H1 (cell line): Measurements from ENCODE around the gene PGAP2. TPM values are rescaled to one million over a fixed set of nuclear protein-coding genes. Genes with fewer than 3 reads are reported as not detected.

Source experiments
- CTCF ChIA-PET: fragments of 300-600 bp; sonication (Branson Sonifier 250); formaldehyde crosslinking; loops from one replicate; lab custom pipeline; 2021; ENCODE audit not compliant: partially characterized antibody; lab: Charles Lee
- POLR2A ChIA-PET: fragments of 300-600 bp; sonication (Branson Sonifier 250); formaldehyde crosslinking; loops from one replicate; lab custom pipeline; 2021; ENCODE audit warnings: inconsistent platforms; ENCODE audit not compliant: partially characterized antibody; lab: Charles Lee
- DNase-seq, 2 experiments: peaks; one replicate each; pipeline versions ENCODE4 v3.0.0 to v3.0.0-alpha.2; 2010 to 2022; ENCODE audit warnings: low spot score in 2 of 2, low read depth in 1 of 2, mixed read lengths in 1 of 2
- FAIRE-seq: peaks from 2 replicates; lab custom pipeline; 2011; peaks lifted over from hg19 to GRCh38; lab: Jason Lieb, UNC
- H2AFZ ChIP-seq: 2 replicates; pipeline ENCODE4 v1.8.1; 2012; ENCODE audit warnings: low read length, inconsistent platforms
- H2AK5ac ChIP-seq: 2 replicates; pipeline ENCODE4 v1.6.1; 2013; ENCODE audit warnings: low read depth, low read length
- H2BK120ac ChIP-seq: replicated peaks from 2 replicates; pipeline ENCODE3; 2013; ENCODE audit warnings: low read depth, low read length, inconsistent platforms
- H2BK12ac ChIP-seq: 2 replicates; pipeline ENCODE4 v1.6.1; 2013; ENCODE audit warnings: low read depth, low read length
- H2BK15ac ChIP-seq: 2 replicates; pipeline ENCODE4 v1.6.1; 2013; ENCODE audit warnings: low read length
- H2BK20ac ChIP-seq: 2 replicates; pipeline ENCODE4 v1.6.1; 2013; ENCODE audit warnings: low read length
- H2BK5ac ChIP-seq: 2 replicates; pipeline ENCODE4 v1.6.1; 2013; ENCODE audit warnings: low read depth, low read length
- H3K14ac ChIP-seq: 2 replicates; pipeline ENCODE4 v1.6.1; 2013; ENCODE audit warnings: inconsistent platforms; ENCODE audit not compliant: insufficient read length
- H3K18ac ChIP-seq: 2 replicates; pipeline ENCODE4 v1.6.1; 2013; ENCODE audit warnings: low read length; ENCODE audit errors: extremely low read depth
- H3K23ac ChIP-seq: 2 replicates; pipeline ENCODE4 v1.6.1; 2013; ENCODE audit warnings: inconsistent platforms; ENCODE audit not compliant: insufficient read length
- H3K23me2 ChIP-seq: 2 replicates; pipeline ENCODE4 v1.6.1; 2013; ENCODE audit warnings: low read depth, low read length
- H3K27ac ChIP-seq: 2 replicates; pipeline ENCODE4 v1.6.1; 2011; ENCODE audit warnings: low read depth, low read length, inconsistent platforms
- H3K27me3 ChIP-seq, 4 experiments: replicated peaks in 1 of 4; 1 replicate in 1 of 4; 2 replicates in 3 of 4; pipeline versions ENCODE4 v1.6.1 to v1.8.1; 2011 to 2013; ENCODE audit warnings: low read length in 3 of 4, mild to moderate bottlenecking in 3 of 4, inconsistent platforms in 2 of 4, mixed read lengths in 2 of 4, moderate library complexity in 1 of 4; ENCODE audit not compliant: control insufficient read depth in 3 of 4, insufficient read depth in 3 of 4; ENCODE audit errors: extremely low read depth in 1 of 4
- H3K36me3 ChIP-seq, 4 experiments: 2 replicates each; pipeline versions ENCODE4 v1.6.1 to v1.8.1; 2011 to 2013; ENCODE audit warnings: mild to moderate bottlenecking in 4 of 4, low read length in 3 of 4, moderate library complexity in 2 of 4, control low read depth in 1 of 4, inconsistent platforms in 1 of 4; ENCODE audit not compliant: insufficient read depth in 4 of 4, control insufficient read depth in 2 of 4
- H3K4ac ChIP-seq: replicated peaks from 2 replicates; pipeline ENCODE3; 2013; ENCODE audit warnings: low read length, low read depth, mixed read lengths, inconsistent platforms; ENCODE audit not compliant: insufficient read length
- H3K4me1 ChIP-seq, 4 experiments: replicated peaks in 1 of 4; 1 replicate in 1 of 4; 2 replicates in 3 of 4; pipeline versions ENCODE4 v1.6.1 to v1.8.1; 2011 to 2013; ENCODE audit warnings: low read length in 3 of 4, inconsistent platforms in 2 of 4, mixed read lengths in 1 of 4; ENCODE audit not compliant: insufficient read depth in 4 of 4, control insufficient read depth in 3 of 4
- H3K4me2 ChIP-seq, 2 experiments: 2 replicates each; pipeline versions ENCODE4 v1.6.1 to v1.8.1; 2011 to 2013; ENCODE audit warnings: low read depth in 2 of 2, low read length in 2 of 2, control low read depth in 1 of 2, inconsistent platforms in 1 of 2, mild to moderate bottlenecking in 1 of 2; ENCODE audit not compliant: insufficient read depth in 1 of 2
- H3K4me3 ChIP-seq, 4 experiments: fragments of 200-600, 300-600 bp in 1 of 4; sonication (generic), shearing (Covaris generic), sonication (Bioruptor Twin) in 1 of 4; 2 replicates each; pipeline versions ENCODE4 v1.5.1 to v1.8.1; 2011 to 2016; ENCODE audit warnings: low read length in 4 of 4, low read depth in 3 of 4, control low read depth in 2 of 4, inconsistent platforms in 2 of 4, mild to moderate bottlenecking in 2 of 4, mixed read lengths in 1 of 4, moderate library complexity in 1 of 4; ENCODE audit not compliant: insufficient read depth in 2 of 4; ENCODE audit errors: extremely low read depth in 1 of 4
- H3K56ac ChIP-seq: replicated peaks from 2 replicates; pipeline ENCODE3; 2013; ENCODE audit warnings: low read depth, mild to moderate bottlenecking, mixed read lengths, low read length, inconsistent platforms; ENCODE audit not compliant: insufficient read length
- H3K79me1 ChIP-seq: 2 replicates; pipeline ENCODE4 v1.6.1; 2013; ENCODE audit warnings: low read depth, low read length, control low read depth
- H3K79me2 ChIP-seq, 2 experiments: 2 replicates each; pipeline versions ENCODE4 v1.6.1 to v1.8.1; 2012 to 2013; ENCODE audit warnings: low read length in 2 of 2, mild to moderate bottlenecking in 2 of 2, inconsistent platforms in 1 of 2; ENCODE audit not compliant: insufficient read depth in 2 of 2, control insufficient read depth in 1 of 2
- H3K9ac ChIP-seq, 4 experiments: replicated peaks in 1 of 4; 1 replicate in 1 of 4; 2 replicates in 3 of 4; pipeline versions ENCODE4 v1.6.1 to v1.8.1; 2011 to 2013; ENCODE audit warnings: low read depth in 3 of 4, low read length in 3 of 4, control low read depth in 2 of 4, mild to moderate bottlenecking in 2 of 4, moderate library complexity in 2 of 4, inconsistent platforms in 1 of 4; ENCODE audit errors: extremely low read depth in 1 of 4
- H3K9me3 ChIP-seq, 2 experiments: 2 replicates each; pipeline versions ENCODE4 v1.6.1 to v1.8.1; 2012 to 2013; ENCODE audit warnings: mild to moderate bottlenecking in 2 of 2, moderate library complexity in 2 of 2, control low read depth in 1 of 2, inconsistent platforms in 1 of 2, low read depth in 1 of 2, low read length in 1 of 2, mixed read lengths in 1 of 2; ENCODE audit not compliant: insufficient read depth in 2 of 2
- H4K20me1 ChIP-seq, 2 experiments: replicated peaks in 1 of 2; 2 replicates each; pipeline versions ENCODE3 to v1.8.1; 2011 to 2013; ENCODE audit warnings: inconsistent platforms in 2 of 2, low read length in 2 of 2, mild to moderate bottlenecking in 1 of 2; ENCODE audit not compliant: insufficient read depth in 2 of 2, control insufficient read depth in 1 of 2
- H4K5ac ChIP-seq: 2 replicates; pipeline ENCODE4 v1.6.1; 2013; ENCODE audit warnings: low read length, low read depth, mixed read lengths, inconsistent platforms; ENCODE audit not compliant: insufficient read length
- H4K8ac ChIP-seq: 2 replicates; pipeline ENCODE4 v1.8.0; 2013; ENCODE audit warnings: mild to moderate bottlenecking, moderate library complexity, low read length, inconsistent platforms; ENCODE audit not compliant: insufficient read depth; ENCODE audit errors: extremely low read depth
- H4K91ac ChIP-seq: replicated peaks from 2 replicates; pipeline ENCODE3; 2013; ENCODE audit warnings: low read length, mixed read lengths, inconsistent platforms; ENCODE audit not compliant: insufficient read length
- CHD1 ChIP-seq: IDR thresholded peaks from 2 replicates; pipeline ENCODE4 v1.6.1; 2012; ENCODE audit warnings: low read depth, low read length, improper control_type of control experiment
- FOSL1 ChIP-seq: IDR thresholded peaks from 2 replicates; pipeline ENCODE4 v1.6.1; 2011; ENCODE audit warnings: mild to moderate bottlenecking, low read depth, low read length, moderate library complexity; ENCODE audit not compliant: insufficient read depth
- GABPA ChIP-seq: IDR thresholded peaks from 2 replicates; pipeline ENCODE4 v1.6.1; 2011; ENCODE audit warnings: mild to moderate bottlenecking, low read length, moderate library complexity, borderline replicate concordance; ENCODE audit not compliant: insufficient read depth
- JUND ChIP-seq: IDR thresholded peaks from 2 replicates; pipeline ENCODE4 v1.6.1; 2011; ENCODE audit warnings: mild to moderate bottlenecking, improper control_type of control experiment, low read length
- KDM4A ChIP-seq: IDR thresholded peaks from one replicate; pipeline ENCODE4 v1.7.1; 2012; ENCODE audit warnings: low read depth, mild to moderate bottlenecking, moderate library complexity, low read length, inconsistent platforms; ENCODE audit not compliant: severe bottlenecking
- POLR2A ChIP-seq, 2 experiments: IDR thresholded peaks; 1 replicate in 1 of 2; 2 replicates in 1 of 2; pipeline ENCODE4 v1.6.1; 2011; ENCODE audit warnings: low read depth in 2 of 2, low read length in 2 of 2, mild to moderate bottlenecking in 2 of 2; ENCODE audit errors: control extremely low read depth in 1 of 2
- POLR2AphosphoS5 ChIP-seq: IDR thresholded peaks from 2 replicates; pipeline ENCODE4 v1.6.1; 2011; ENCODE audit warnings: low read depth, low read length
- RAD21 ChIP-seq, 2 experiments: IDR thresholded peaks in 1 of 2; conservative IDR thresholded peaks in 1 of 2; 2 replicates each; pipeline ENCODE4 v1.6.1; 2011; ENCODE audit warnings: low read depth in 2 of 2, low read length in 2 of 2, improper control_type of control experiment in 1 of 2, inconsistent platforms in 1 of 2, mild to moderate bottlenecking in 1 of 2, moderate library complexity in 1 of 2
- SP1 ChIP-seq: IDR thresholded peaks from 2 replicates; pipeline ENCODE4 v1.6.1; 2011; ENCODE audit warnings: low read depth, low read length
- SP4 ChIP-seq: IDR thresholded peaks from 2 replicates; pipeline ENCODE4 v1.6.1; 2012; ENCODE audit warnings: low read length, inconsistent platforms
- SRF ChIP-seq: IDR thresholded peaks from 2 replicates; pipeline ENCODE4 v1.6.1; 2011; ENCODE audit warnings: mild to moderate bottlenecking, low read depth, low read length, moderate library complexity
- TCF12 ChIP-seq: IDR thresholded peaks from 2 replicates; pipeline ENCODE4 v1.6.1; 2011; ENCODE audit warnings: low read depth, mild to moderate bottlenecking, low read length
- polyA plus RNA-seq, 7 experiments: library from polyadenylated mRNA; depleted of rRNA in 3 of 7; stranded (reverse) in 5 of 7; unstranded in 2 of 7; fragments of >200 nt in 5 of 7; fragments of 200-250 nt in 2 of 7; gene quantifications; 1 replicate in 5 of 7; 2 replicates in 1 of 7; 4 replicates in 1 of 7; pipeline versions ENCODE4 v1.2.1 to v1.2.3, GENCODE V29; 2011 to 2013; ENCODE audit warnings: missing spikeins in 2 of 7, mixed read lengths in 2 of 7
- total RNA-seq: library from RNA; stranded (reverse); fragmentation: NEBNext Ultra II Directional; extraction: Animal tissue kit (Norgen Biotek cat#: 25700); gene quantifications from 2 replicates; pipeline ENCODE4 v1.2.1, GENCODE V29; 2021

Gene PGAP2
- total and polyA plus RNA-seq, 2 of the 8 experiments (the other 6 are each of a cell fraction or from before 2014, with no cell fraction given) = 56.5 to 106 TPM

DNA sequence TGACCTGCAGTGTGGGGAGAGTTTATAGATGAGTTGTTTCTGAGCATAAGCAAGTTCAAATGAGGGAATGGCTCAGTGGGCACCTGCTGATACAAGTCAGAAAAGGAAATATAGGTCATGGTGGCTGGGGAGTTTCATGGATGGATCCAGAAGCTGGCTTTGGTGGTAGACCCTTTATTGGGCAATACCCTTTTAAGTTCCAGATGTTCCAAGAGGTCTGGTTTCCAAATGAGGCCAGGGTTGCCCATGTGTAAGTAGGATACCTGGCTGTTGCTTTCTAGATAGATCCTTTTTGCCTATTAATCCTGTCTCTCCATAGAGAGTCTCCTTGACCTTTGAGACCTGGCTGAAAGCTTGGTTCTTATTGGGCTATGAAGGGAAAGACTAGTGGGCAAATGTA lies 49.3 kb downstream of the PGAP2 start:
- Histone ChIP-seq H3K27ac (no peak overlapping the region), H2AFZ (no peak overlapping the region), H2BK120ac (no peak overlapping the region), H3K23ac (no peak overlapping the region), H2AK5ac (no peak overlapping the region), H3K9me3 (no peaks in the 10 kb centered on the region), H3K4me3 (no peak overlapping the region), H3K79me1 (peaks cover 2% of the 10 kb centered on the region; the same call in 1 of the 2 replicates), H2BK5ac (no peak overlapping the region), H3K27me3 (peaks cover 0 to 13% (median 8%) of the 10 kb centered on the region in 4 experiments; a peak in 5 of 7 replicates), H4K20me1 (peaks cover 0 to 2% of the 10 kb centered on the region in 2 experiments), H3K9ac (no peak overlapping the region), H3K4ac (no peak overlapping the region), H4K8ac (no peak overlapping the region), H4K5ac (no peak overlapping the region), H2BK20ac (no peak overlapping the region), H3K23me2 (peaks cover 8% of the 10 kb centered on the region; the same call in 1 of the 2 replicates), H3K4me1 (peaks cover 12 to 25% (median 14%) of the 10 kb centered on the region in 4 experiments), H2BK15ac (no peak overlapping the region), H3K79me2 (no peaks in the 10 kb centered on the region), H3K56ac (no peak overlapping the region), H3K14ac (no peak overlapping the region), H3K4me2 (no peak overlapping the region), H4K91ac (no peak overlapping the region), H3K36me3 (no peaks in the 10 kb centered on the region), H3K18ac (no peak overlapping the region), H2BK12ac (no peak overlapping the region)
- no peak for FAIRE-seq
- ChIA-PET CTCF (interaction anchor here (1.0 to 4.9 kb wide), 6 partner anchors 8 to 227 kb away, joined by 3 to 30 read pairs (median 6); no protein-coding TSS in a partner anchor), POLR2A (no interaction called here)
- TF ChIP-seq TCF12 (no peak), POLR2AphosphoS5 (no peak), SRF (no peak), POLR2A (IDR thresholded peaks at IDR 0.05; ENCODE audit: control extremely low read depth in 1 of 2, low read depth in 2 of 2, low read length in 2 of 2) (no peak), GABPA (no peak), RAD21 (IDR thresholded peaks at IDR 0.05 in 1 of 2, conservative IDR thresholded peaks at IDR 0.05 in 1 of 2; ENCODE audit: low read depth in 2 of 2, low read length in 2 of 2) (no peak), SP1 (no peak), SP4 (no peak), CHD1 (no peak), JUND (no peak), KDM4A (no peak), FOSL1 (no peak)
- DNase-seq = no peak
